Duodenal mucosa (tissue), 2 donors: ENCODE results near the gene CARD9.
"Not testable (repeated sequence)": the region's sequence is repeated elsewhere in the genome, so short reads cannot be mapped to it uniquely, and the experiment has no call there.

Experiments used
- H3K27ac ChIP-seq: one replicate; pipeline ENCODE4 v1.7.0; 2013; ENCODE audit warnings: low read depth, low read length
- H3K27me3 ChIP-seq, 2 donors: one replicate each; pipeline ENCODE4 v1.7.0; 2013; ENCODE audit warnings: low read length in 2 of 2, control low read depth in 1 of 2; ENCODE audit not compliant: insufficient read depth in 2 of 2, control insufficient read depth in 1 of 2
- H3K36me3 ChIP-seq, 2 donors: one replicate each; pipeline ENCODE4 v1.7.0; 2013; ENCODE audit warnings: low read length in 2 of 2, control low read depth in 1 of 2; ENCODE audit not compliant: insufficient read depth in 2 of 2, control insufficient read depth in 1 of 2
- H3K4me1 ChIP-seq, 2 donors: one replicate each; pipeline ENCODE4 v1.7.0; 2013; ENCODE audit warnings: low read length in 2 of 2, control low read depth in 1 of 2; ENCODE audit not compliant: insufficient read depth in 2 of 2, control insufficient read depth in 1 of 2
- H3K4me3 ChIP-seq, 2 donors: one replicate each; pipeline ENCODE4 v1.7.0; 2013; ENCODE audit warnings: low read length in 2 of 2, low read depth in 1 of 2
- H3K9ac ChIP-seq, 2 donors: one replicate each; pipeline ENCODE4 v1.7.0; 2013; ENCODE audit warnings: low read length in 2 of 2, low read depth in 1 of 2
- H3K9me3 ChIP-seq, 2 donors: one replicate each; pipeline ENCODE4 v1.7.0; 2013; ENCODE audit warnings: low read length in 2 of 2, control low read depth in 1 of 2; ENCODE audit not compliant: control insufficient read depth in 1 of 2

Gene CARD9

GRCh38 chr9:136358888-136359287 is 14.6 kb downstream of the CARD9 start:
- H3K4me1 ChIP-seq, result peaks cover 8 to 12% of the 10 kb centered on the region in 2 donors
- H3K4me3 ChIP-seq, result no peak overlapping the region
- H3K9me3 ChIP-seq, result no peaks in the 10 kb centered on the region
- peaks cover 0 to 9% of the 10 kb centered on the region in 2 donors for H3K36me3 ChIP-seq
- peaks cover 0 to 4% of the 10 kb centered on the region in 2 donors for H3K27me3 ChIP-seq
- H3K9ac ChIP-seq, result no peak overlapping the region
- no peak overlapping the region for H3K27ac ChIP-seq

DNA sequence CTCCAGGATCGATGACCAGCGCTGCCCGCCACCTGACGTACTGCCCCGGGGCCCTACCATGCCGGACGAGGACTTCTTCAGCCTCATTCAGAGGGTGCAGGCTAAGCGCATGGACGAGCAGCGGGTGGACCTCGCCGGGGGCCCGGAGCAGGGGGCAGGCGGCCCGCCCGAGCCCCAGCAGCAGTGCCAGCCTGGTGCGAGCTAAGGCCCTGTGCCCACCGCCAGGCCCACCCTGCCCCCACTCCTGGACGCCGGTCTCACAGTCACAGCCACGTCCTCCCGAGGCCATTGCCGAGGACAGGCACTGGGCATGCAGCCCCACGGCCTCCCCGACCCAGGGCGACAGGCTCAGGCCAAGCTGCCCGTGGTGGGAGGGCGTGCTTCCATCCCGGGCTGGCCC is 15.5 kb downstream of the CARD9 start:
- Histone ChIP-seq H3K27me3 (peaks cover 0 to 4% of the 10 kb centered on the region in 2 donors), H3K9ac (no peak overlapping the region), H3K9me3 (no peaks in the 10 kb centered on the region), H3K36me3 (peaks cover 0 to 9% of the 10 kb centered on the region in 2 donors), H3K27ac (no peak overlapping the region), H3K4me3 (no peak overlapping the region), H3K4me1 (peaks cover 8 to 9% of the 10 kb centered on the region in 2 donors)

GRCh38 chr9:136357202-136357725 is 16.2 kb downstream of the CARD9 start:
- Histone ChIP-seq H3K4me1 (peaks cover 1 to 2% of the 10 kb centered on the region in 2 donors), H3K27me3 (peaks cover 0 to 4% of the 10 kb centered on the region in 2 donors), H3K4me3 (no peak overlapping the region), H3K9ac (no peak overlapping the region), H3K27ac (no peak overlapping the region), H3K9me3 (no peaks in the 10 kb centered on the region), H3K36me3 (peaks cover 0 to 9% of the 10 kb centered on the region in 2 donors)

DNA sequence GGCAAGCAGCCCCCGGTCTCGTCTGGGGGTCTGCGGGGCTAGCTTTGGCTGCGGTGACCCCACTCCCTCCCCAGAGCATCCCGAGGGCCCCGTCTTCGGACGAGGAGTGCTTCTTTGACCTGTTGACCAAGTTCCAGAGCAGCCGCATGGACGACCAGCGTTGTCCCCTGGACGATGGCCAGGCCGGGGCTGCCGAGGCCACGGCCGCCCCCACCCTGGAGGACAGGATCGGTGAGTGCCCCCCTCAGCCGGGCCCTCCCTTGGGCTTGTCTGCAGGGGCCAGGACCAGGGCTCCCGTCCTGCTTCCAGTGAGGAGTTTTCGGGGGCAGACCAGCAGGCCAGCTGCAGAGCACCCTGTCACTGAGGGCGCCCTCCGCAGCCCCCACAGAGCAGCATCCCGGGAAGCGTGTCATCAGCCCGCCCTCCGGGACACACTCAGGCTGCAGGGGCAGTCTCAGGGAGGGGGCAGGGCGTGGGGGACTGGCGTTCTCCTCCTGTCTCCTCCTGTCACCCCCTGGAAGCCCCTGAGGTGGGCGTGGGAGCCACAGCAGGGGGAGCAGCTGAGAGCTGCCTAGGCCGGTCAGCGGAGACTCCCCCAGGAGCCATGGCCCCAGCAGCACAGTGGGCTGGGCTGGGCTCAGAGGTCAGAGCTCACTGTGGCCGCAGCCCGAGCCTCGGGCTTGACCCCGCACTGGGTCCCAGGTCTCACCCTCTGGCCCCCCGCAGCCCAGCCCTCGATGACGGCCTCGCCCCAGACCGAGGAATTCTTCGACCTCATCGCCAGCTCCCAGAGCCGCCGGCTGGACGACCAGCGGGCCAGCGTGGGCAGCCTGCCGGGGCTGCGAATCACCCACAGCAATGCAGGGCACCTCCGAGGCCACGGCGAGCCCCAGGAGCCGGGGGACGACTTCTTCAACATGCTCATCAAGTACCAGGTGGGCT is 17.6 kb downstream of the CARD9 start:
- peaks cover 0 to 4% of the 10 kb centered on the region in 2 donors for H3K36me3 ChIP-seq
- no peaks in the 10 kb centered on the region for H3K9me3 ChIP-seq
- no peak overlapping the region for H3K9ac ChIP-seq
- H3K4me1 ChIP-seq, result no peaks in the 10 kb centered on the region
- H3K4me3 ChIP-seq, result no peak overlapping the region
- no peak overlapping the region for H3K27ac ChIP-seq
- H3K27me3 ChIP-seq, result peaks cover 0 to 4% of the 10 kb centered on the region in 2 donors

DNA sequence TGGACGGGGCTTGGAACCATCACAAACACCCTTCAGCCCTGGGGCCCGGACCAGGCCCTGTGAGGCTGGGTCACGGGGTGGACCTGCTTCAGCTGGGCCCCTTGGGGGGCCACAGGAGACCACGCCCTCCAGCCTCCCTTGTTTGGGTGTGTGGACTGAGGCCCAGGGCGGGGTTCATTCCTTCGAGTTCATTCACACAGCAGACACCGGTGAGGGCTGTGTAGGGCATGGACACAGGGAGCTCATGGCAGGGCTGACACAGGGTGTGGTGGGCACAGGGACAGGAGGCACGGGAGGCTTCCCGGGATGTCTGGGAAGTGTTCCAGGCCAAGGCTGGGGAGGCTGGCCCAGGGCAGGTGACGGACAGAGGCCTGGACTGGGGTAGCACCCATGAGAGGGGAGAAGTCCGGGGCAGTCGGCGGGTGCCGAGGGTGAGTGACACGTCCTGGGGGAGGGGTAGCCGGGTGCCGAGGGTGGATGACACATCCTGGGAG is 18.8 kb downstream of the CARD9 start:
- Histone ChIP-seq H3K36me3 (no peaks in the 10 kb centered on the region), H3K9me3 (no peaks in the 10 kb centered on the region), H3K4me3 (no peak overlapping the region), H3K4me1 (no peaks in the 10 kb centered on the region), H3K27ac (no peak overlapping the region), H3K27me3 (peaks cover 0 to 4% of the 10 kb centered on the region in 2 donors), H3K9ac (no peak overlapping the region)

GRCh38 chr9:136353757-136354488 is 19.5 kb downstream of the CARD9 start:
- no peak overlapping the region for H3K9ac ChIP-seq
- no peaks in the 10 kb centered on the region for H3K36me3 ChIP-seq
- H3K4me1 ChIP-seq, result no peaks in the 10 kb centered on the region
- peaks cover 0 to 4% of the 10 kb centered on the region in 2 donors for H3K27me3 ChIP-seq
- no peak overlapping the region for H3K4me3 ChIP-seq
- no peak overlapping the region for H3K27ac ChIP-seq
- H3K9me3 ChIP-seq, result no peaks in the 10 kb centered on the region

- Histone ChIP-seq H3K4me3 (no peak overlapping the region), H3K9ac (no peak overlapping the region), H3K4me1 (no peaks in the 10 kb centered on the region), H3K27ac (no peak overlapping the region), H3K36me3 (no peaks in the 10 kb centered on the region), H3K27me3 (peaks cover 0 to 4% of the 10 kb centered on the region in 2 donors), H3K9me3 (no peaks in the 10 kb centered on the region)
Observed at GRCh38 chr9:136353088-136353487, 20.4 kb downstream of the CARD9 start.

- Histone ChIP-seq H3K27me3 (peaks cover 0 to 4% of the 10 kb centered on the region in 2 donors), H3K9me3 (no peaks in the 10 kb centered on the region), H3K9ac (no peak overlapping the region), H3K4me1 (no peaks in the 10 kb centered on the region), H3K36me3 (no peaks in the 10 kb centered on the region), H3K27ac (no peak overlapping the region), H3K4me3 (no peak overlapping the region)
Observed at GRCh38 chr9:136352682-136353081, 20.8 kb downstream of the CARD9 start.

DNA sequence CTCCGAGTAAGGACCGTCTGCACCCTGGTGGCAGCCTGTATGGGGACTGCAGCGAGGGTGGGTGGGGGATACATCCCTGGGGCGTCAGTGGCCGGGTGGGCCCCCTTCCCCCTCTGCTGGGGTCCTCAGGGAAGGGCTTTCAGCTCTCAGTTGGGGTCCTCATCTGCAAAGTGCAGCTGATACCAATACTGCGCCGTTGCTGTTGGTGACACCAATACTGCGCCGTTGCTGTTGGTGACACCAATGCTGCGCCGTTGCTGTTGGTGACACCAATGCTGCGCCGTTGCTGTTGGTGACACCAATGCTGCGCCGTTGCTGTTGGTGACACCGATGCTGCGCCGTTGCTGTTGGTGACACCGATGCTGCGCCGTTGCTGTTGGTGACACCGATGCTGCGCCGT is 21.6 kb downstream of the CARD9 start:
- not testable (repeated sequence) for H3K27me3 ChIP-seq, H3K4me3 ChIP-seq, H3K4me1 ChIP-seq, H3K9ac ChIP-seq, H3K27ac ChIP-seq, H3K36me3 ChIP-seq, H3K9me3 ChIP-seq
